ENCODE results near the gene RABGEF1. TPM values are rescaled to one million over a fixed set of nuclear protein-coding genes. Genes with fewer than 3 reads are reported as not detected.
A peak's percentile ranks its signal among the peaks of the same experiment; 100 is the strongest.

RABGEF1 gene
- total and polyA plus RNA-seq, 9 of the 15 experiments (the other 6 are each of a cell fraction or from before 2014, with no cell fraction given) = 7.0 to 29.3 (median 20.5) TPM

DNA sequence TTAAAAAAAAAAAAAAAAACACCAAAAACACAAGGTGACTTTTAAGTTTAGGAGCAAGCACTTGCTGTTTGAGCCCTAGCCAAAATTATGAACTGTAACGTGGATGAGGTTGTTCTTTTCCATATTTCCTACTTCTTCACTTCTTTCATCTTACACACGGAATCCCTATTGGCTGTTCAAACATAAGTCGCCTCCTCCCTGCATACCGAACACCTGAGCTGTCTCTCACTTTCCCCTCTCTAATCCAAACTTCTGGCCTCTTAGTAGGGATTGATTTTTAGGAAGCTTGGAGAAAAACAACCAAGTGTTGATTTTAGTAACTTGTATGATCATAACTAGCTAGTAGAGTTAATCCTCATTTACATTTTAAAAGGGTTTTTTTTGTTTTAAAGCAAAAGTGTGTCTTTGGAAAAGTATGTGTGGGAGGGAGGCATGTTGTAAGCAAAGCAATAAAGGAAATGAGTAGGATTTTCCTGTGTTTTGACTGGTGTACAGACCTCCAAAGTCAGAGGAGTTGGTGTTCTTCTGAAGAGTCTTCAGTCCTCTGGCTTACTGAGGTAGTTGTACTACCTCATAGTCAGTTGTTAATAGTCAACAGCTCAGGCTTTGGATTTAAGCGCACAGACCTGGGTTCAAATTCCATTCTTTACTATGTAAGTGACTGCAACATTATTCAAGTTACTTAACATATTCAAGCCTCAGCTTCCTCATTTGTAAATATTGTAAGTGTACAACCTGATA is 39.3 kb downstream of the RABGEF1 start:
- TF ChIP-seq PHF21A (IDR thresholded peaks at IDR 0.05; ENCODE audit: borderline replicate concordance, low read depth) (no peak), STAT5B (CRISPR knock-in tag; IDR thresholded peaks at IDR 0.05) (no peak)
- TF ChIP-seq, protein P1, sequence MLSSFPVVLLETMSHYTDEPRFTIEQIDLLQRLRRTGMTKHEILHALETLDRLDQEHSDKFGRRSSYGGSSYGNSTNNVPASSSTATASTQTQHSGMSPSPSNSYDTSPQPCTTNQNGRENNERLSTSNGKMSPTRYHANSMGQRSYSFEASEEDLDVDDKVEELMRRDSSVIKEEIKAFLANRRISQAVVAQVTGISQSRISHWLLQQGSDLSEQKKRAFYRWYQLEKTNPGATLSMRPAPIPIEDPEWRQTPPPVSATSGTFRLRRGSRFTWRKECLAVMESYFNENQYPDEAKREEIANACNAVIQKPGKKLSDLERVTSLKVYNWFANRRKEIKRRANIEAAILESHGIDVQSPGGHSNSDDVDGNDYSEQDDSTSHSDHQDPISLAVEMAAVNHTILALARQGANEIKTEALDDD (IDR thresholded peaks at IDR 0.05) = peak; percentile 34; the same call in 1 of the 2 replicates
- Histone ChIP-seq H3K27ac (ENCODE audit: extremely low read depth, low read depth, low read length) (no peak overlapping the region), H3K4me2 (ENCODE audit: insufficient read depth, low read length) (no peak overlapping the region), H4K20me1 (replicated peaks; ENCODE audit: control insufficient read depth, insufficient read depth, low read length) (no peaks in the 10 kb centered on the region), H3K9me1 (ENCODE audit: control insufficient read depth, insufficient read depth, low read length) (no peaks in the 10 kb centered on the region), H2AFZ (ENCODE audit: low read depth, low read length) (no peak overlapping the region), H3K4me3 (no peak overlapping the region), H3K36me3 (ENCODE audit: control insufficient read depth, insufficient read depth, low read length) (peaks cover 62% of the 10 kb centered on the region), H3K9me3 (replicated peaks; ENCODE audit: control insufficient read depth, insufficient read depth, low read depth, low read length) (no peaks in the 10 kb centered on the region), H3K27me3 (ENCODE audit: control insufficient read depth in 2 of 2, insufficient read depth in 2 of 2, low read length in 2 of 2) (no peaks in the 10 kb centered on the region), H3K79me2 (ENCODE audit: control insufficient read depth, insufficient read depth, low read length) (no peaks in the 10 kb centered on the region), H3K4me1 (replicated peaks in 1 of 2; ENCODE audit: control insufficient read depth in 2 of 2, insufficient read depth in 2 of 2, low read length in 2 of 2) (no peaks in the 10 kb centered on the region), H3K9ac (ENCODE audit: insufficient read depth in 1 of 2, low read depth in 2 of 2, low read length in 2 of 2) (no peak overlapping the region)
- no peak for FAIRE-seq
- ATAC-seq = no peak
- in situ Hi-C loops (cut with MboI) (no loop called here), intact Hi-C loops (cut with micrococcal nuclease) (no loop called here)
- 83% methylated on average over 5 of the region's 5 CpGs for WGBS (ENCODE audit: insufficient coverage, low coverage, missing lambda C conversion rate)
- BruUV-seq (replicated peaks) = no TSS peak
- ChIA-PET CTCF (ENCODE audit: low intra/inter-chr PET ratio) (no interaction called here), POLR2A (interaction anchor here (0.7 to 0.9 kb wide), 2 partner anchors 10 to 12 kb away, joined by 3 read pairs; no protein-coding TSS in a partner anchor)
- no peak for DNase-seq (ENCODE audit: extremely low read depth in 1 of 4, low spot score in 3 of 4)
